HepG2 (cell line): ENCODE measurements around the gene NAIF1. TPM values are rescaled to one million over a fixed set of nuclear protein-coding genes. Genes with fewer than 3 reads are reported as not detected.

Experiments
- ATF1 ChIP-seq: IDR thresholded peaks from 2 replicates; pipeline ENCODE4 v1.6.1; 2016; ENCODE audit warnings: mild to moderate bottlenecking, control low read depth
- FOXA1 ChIP-seq, 2 experiments: fragments of 450-650 bp in 1 of 2; sonication (generic) in 1 of 2; formaldehyde crosslinking in 1 of 2; IDR thresholded peaks; 2 replicates each; pipeline versions ENCODE4 v1.4.0 to v1.6.1; 2016 to 2020; ENCODE audit warnings: missing genetic modification reagents in 1 of 2
- GPN1 ChIP-seq: sonication (generic); formaldehyde crosslinking; IDR thresholded peaks from 2 replicates; pipeline ENCODE4 v1.5.1; 2020; ENCODE audit warnings: missing genetic modification reagents, borderline replicate concordance
- NAIF1 ChIP-seq: sonication (generic); formaldehyde crosslinking; IDR thresholded peaks from 2 replicates; pipeline ENCODE4 v1.5.0; 2020; ENCODE audit warnings: mild to moderate bottlenecking, missing genetic modification reagents, borderline replicate concordance
- NCOR1 ChIP-seq: fragments of 200-600 bp; sonication (generic); IDR thresholded peaks from 2 replicates; pipeline ENCODE4 v1.7.0; 2017; ENCODE audit warnings: antibody characterized with exemption, low read length, borderline replicate concordance
- NR2F6 ChIP-seq, 2 experiments: IDR thresholded peaks; 2 replicates each; pipeline ENCODE4 v1.6.1; 2016; ENCODE audit warnings: antibody characterized with exemption in 1 of 2, mild to moderate bottlenecking in 1 of 2
- NR3C1 ChIP-seq: sonication (generic); formaldehyde crosslinking; IDR thresholded peaks from 2 replicates; pipeline ENCODE4 v1.4.0; 2020; ENCODE audit warnings: missing genetic modification reagents
- PTBP1 ChIP-seq: fragments of 200-400 bp; formaldehyde crosslinking; IDR thresholded peaks from 2 replicates; pipeline ENCODE4 v1.6.1; 2018; ENCODE audit warnings: low read length, low read depth; ENCODE audit not compliant: poor library complexity, severe bottlenecking
- REST ChIP-seq, 2 experiments: IDR thresholded peaks; 2 replicates each; pipeline ENCODE4 v1.6.1; 2011 to 2012; ENCODE audit warnings: low read length in 2 of 2, borderline replicate concordance in 1 of 2, low read depth in 1 of 2, mild to moderate bottlenecking in 1 of 2, moderate library complexity in 1 of 2
- TMF1 ChIP-seq: sonication (generic); formaldehyde crosslinking; IDR thresholded peaks from 2 replicates; pipeline ENCODE4 v1.8.1; 2022; ENCODE audit warnings: low read depth, missing genetic modification reagents
- ZBED4 ChIP-seq: sonication (generic); formaldehyde crosslinking; IDR thresholded peaks from 2 replicates; pipeline ENCODE4 v1.4.0; 2020; ENCODE audit warnings: missing genetic modification reagents, borderline replicate concordance
- ZBTB42 ChIP-seq: sonication (generic); formaldehyde crosslinking; IDR thresholded peaks from 2 replicates; pipeline ENCODE4 v1.5.0; 2020; ENCODE audit warnings: mild to moderate bottlenecking, missing genetic modification reagents
- ZBTB7A ChIP-seq: sonication (generic); formaldehyde crosslinking; IDR thresholded peaks from 2 replicates; pipeline ENCODE4 v1.8.0; 2022; ENCODE audit warnings: mild to moderate bottlenecking, missing genetic modification reagents
- ZNF326 ChIP-seq: sonication (generic); formaldehyde crosslinking; IDR thresholded peaks from 2 replicates; pipeline ENCODE4 v1.4.0; 2020; ENCODE audit warnings: missing genetic modification reagents, borderline replicate concordance
- ZNF331 ChIP-seq: sonication (generic); formaldehyde crosslinking; IDR thresholded peaks from 2 replicates; pipeline ENCODE4 v1.4.0; 2020; ENCODE audit warnings: missing genetic modification reagents
- ZNF503 ChIP-seq: sonication (generic); formaldehyde crosslinking; IDR thresholded peaks from 2 replicates; pipeline ENCODE4 v1.4.0; 2020; ENCODE audit warnings: missing genetic modification reagents
- ZNF660 ChIP-seq: sonication (generic); formaldehyde crosslinking; IDR thresholded peaks from 2 replicates; pipeline ENCODE4 v1.5.1; 2020; ENCODE audit warnings: mild to moderate bottlenecking, low read depth, missing genetic modification reagents, borderline replicate concordance
- ZNF792 ChIP-seq: IDR thresholded peaks from 2 replicates; pipeline ENCODE4 v1.6.1; 2016
- ZUFSP ChIP-seq: sonication (generic); formaldehyde crosslinking; IDR thresholded peaks from 2 replicates; pipeline ENCODE4 v1.9.0; 2021; ENCODE audit warnings: missing genetic modification reagents, mild to moderate bottlenecking, borderline replicate concordance
- polyA plus RNA-seq, 8 experiments: library from polyadenylated mRNA; depleted of rRNA in 3 of 8; stranded (reverse) in 7 of 8; unstranded in 1 of 8; fragments of >200 nt; fragmentation: Illumina TruSeq in 4 of 8; extraction: Trizol in 4 of 8; gene quantifications; 2 replicates each; pipeline versions ENCODE4 v1.2.1 to v1.2.3, GENCODE V29; 2011 to 2016; ENCODE audit warnings: low read depth in 4 of 8, missing spikeins in 1 of 8, mixed read lengths in 1 of 8; ENCODE audit not compliant: insufficient read depth in 1 of 8
- total RNA-seq, 5 experiments: library from RNA; depleted of rRNA; stranded (reverse); fragments of >200 nt; fragmentation: Illumina TruSeq; extraction: Trizol; gene quantifications; 2 replicates each; pipeline ENCODE4 v1.2.3, GENCODE V29; 2016; ENCODE audit warnings: low read depth in 1 of 5

The NAIF1 gene
- total and polyA plus RNA-seq, 2 of the 13 experiments (the other 11 are each of a cell fraction or from before 2014, with no cell fraction given) = 6.0 to 6.9 TPM

- TF ChIP-seq REST (IDR thresholded peaks at IDR 0.05; ENCODE audit: borderline replicate concordance in 1 of 2, low read depth in 1 of 2, low read length in 2 of 2) = peak in 1 of 2 experiments; percentile 14; a peak in 1 of 4 replicates
- TF ChIP-seq ATF1 = no peak
- peak; percentile 34; the same call in 1 of the 2 replicates for TF ChIP-seq NR2F6 (IDR thresholded peaks at IDR 0.05)
- peak; percentile 82 for TF ChIP-seq NR2F6 (CRISPR knock-in tag; IDR thresholded peaks at IDR 0.05)
- peak; percentile 92 for TF ChIP-seq ZNF792 (CRISPR knock-in tag)
- TF ChIP-seq ZBTB42 = no peak
- no peak for TF ChIP-seq TMF1 (CRISPR knock-in tag)
- no peak for TF ChIP-seq NR3C1 (CRISPR knock-in tag)
- no peak for TF ChIP-seq NAIF1 (CRISPR knock-in tag)
- TF ChIP-seq ZUFSP (CRISPR knock-in tag) = no peak
- TF ChIP-seq PTBP1 = no peak
- peak; percentile 76; the same call in 1 of the 2 replicates for TF ChIP-seq ZNF503 (CRISPR knock-in tag)
- no peak; the same call in 1 of the 2 replicates for TF ChIP-seq ZBED4 (CRISPR knock-in tag)
- TF ChIP-seq FOXA1 (IDR thresholded peaks at IDR 0.05) = no peak
- TF ChIP-seq FOXA1 (CRISPR knock-in tag; IDR thresholded peaks at IDR 0.05) = peak; percentile 10; the same call in 1 of the 2 replicates
- TF ChIP-seq ZBTB7A (CRISPR knock-in tag) = 0 out of 2 replicates have a peak, but pooled peaks have one; percentile 46
- peak; percentile 23; the same call in 1 of the 2 replicates for TF ChIP-seq NCOR1
- TF ChIP-seq ZNF326 (CRISPR knock-in tag) = no peak
- no peak for TF ChIP-seq GPN1 (CRISPR knock-in tag)
- TF ChIP-seq ZNF660 (CRISPR knock-in tag) = no peak
- TF ChIP-seq ZNF331 (CRISPR knock-in tag) = peak; percentile 72; the same call in 1 of the 2 replicates
These were observed 37.1 kb upstream of the NAIF1 start (continued) for GRCh38 chr9:128104171-128104618.
